ENCODE measurements around the gene CPT2.

DNA sequence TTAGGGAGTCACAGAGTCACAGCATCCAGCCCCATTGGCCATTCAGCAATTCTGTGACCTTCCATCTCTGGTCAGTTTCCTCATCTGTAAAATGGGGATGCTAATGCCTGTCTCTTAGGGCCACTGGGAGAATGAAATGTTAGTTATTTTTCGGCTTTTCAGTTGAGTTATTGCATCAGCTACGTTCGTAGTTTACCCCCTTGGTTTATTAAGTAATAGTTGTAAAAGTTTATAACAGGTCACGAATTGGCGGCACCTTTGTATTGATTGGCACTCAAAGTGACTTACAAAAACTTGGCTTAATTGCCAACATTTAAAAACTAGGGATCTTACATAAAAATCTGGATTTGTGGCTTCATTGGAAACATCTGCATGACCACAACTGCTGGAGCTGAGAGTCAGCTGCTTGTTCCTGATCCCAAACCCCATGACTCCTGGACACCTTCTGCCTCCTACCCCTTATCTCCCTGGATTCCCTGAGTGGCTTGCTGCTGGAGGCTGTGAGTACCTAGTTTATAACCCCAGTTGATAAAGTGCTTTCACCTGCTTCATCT lies 31.1 kb upstream of the CPT2 start:
- TF ChIP-seq RNF2 (IDR thresholded peaks at IDR 0.05) = no peak
- TF ChIP-seq, protein P1, sequence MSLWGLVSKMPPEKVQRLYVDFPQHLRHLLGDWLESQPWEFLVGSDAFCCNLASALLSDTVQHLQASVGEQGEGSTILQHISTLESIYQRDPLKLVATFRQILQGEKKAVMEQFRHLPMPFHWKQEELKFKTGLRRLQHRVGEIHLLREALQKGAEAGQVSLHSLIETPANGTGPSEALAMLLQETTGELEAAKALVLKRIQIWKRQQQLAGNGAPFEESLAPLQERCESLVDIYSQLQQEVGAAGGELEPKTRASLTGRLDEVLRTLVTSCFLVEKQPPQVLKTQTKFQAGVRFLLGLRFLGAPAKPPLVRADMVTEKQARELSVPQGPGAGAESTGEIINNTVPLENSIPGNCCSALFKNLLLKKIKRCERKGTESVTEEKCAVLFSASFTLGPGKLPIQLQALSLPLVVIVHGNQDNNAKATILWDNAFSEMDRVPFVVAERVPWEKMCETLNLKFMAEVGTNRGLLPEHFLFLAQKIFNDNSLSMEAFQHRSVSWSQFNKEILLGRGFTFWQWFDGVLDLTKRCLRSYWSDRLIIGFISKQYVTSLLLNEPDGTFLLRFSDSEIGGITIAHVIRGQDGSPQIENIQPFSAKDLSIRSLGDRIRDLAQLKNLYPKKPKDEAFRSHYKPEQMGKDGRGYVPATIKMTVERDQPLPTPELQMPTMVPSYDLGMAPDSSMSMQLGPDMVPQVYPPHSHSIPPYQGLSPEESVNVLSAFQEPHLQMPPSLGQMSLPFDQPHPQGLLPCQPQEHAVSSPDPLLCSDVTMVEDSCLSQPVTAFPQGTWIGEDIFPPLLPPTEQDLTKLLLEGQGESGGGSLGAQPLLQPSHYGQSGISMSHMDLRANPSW (CRISPR knock-in tag; IDR thresholded peaks at IDR 0.05) = no peak
- TF ChIP-seq MAFG (tag; conservative IDR thresholded peaks at IDR 0.05) = no peak
- TF ChIP-seq MTF1 (CRISPR knock-in tag; IDR thresholded peaks at IDR 0.05; ENCODE audit: borderline replicate concordance) = no peak
- TF ChIP-seq, protein P2, sequence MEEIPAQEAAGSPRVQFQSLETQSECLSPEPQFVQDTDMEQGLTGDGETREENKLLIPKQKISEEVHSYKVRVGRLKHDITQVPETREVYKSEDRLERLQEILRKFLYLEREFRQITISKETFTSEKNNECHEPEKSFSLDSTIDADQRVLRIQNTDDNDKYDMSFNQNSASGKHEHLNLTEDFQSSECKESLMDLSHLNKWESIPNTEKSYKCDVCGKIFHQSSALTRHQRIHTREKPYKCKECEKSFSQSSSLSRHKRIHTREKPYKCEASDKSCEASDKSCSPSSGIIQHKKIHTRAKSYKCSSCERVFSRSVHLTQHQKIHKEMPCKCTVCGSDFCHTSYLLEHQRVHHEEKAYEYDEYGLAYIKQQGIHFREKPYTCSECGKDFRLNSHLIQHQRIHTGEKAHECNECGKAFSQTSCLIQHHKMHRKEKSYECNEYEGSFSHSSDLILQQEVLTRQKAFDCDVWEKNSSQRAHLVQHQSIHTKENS (CRISPR knock-in tag; IDR thresholded peaks at IDR 0.05) = no peak
- no peak for TF ChIP-seq ZNF561 (CRISPR knock-in tag; conservative IDR thresholded peaks at IDR 0.05)
- TF ChIP-seq EP300 (IDR thresholded peaks at IDR 0.05; ENCODE audit: low read length) = no peak
- TF ChIP-seq TBL1XR1 (IDR thresholded peaks at IDR 0.05; ENCODE audit: low read length in 2 of 2) = no peak
- TF ChIP-seq POLR2AphosphoS5 (IDR thresholded peaks at IDR 0.05; ENCODE audit: control insufficient read depth, insufficient read depth, low read depth, low read length) = no peak
- TF ChIP-seq XRCC5 (IDR thresholded peaks at IDR 0.05; ENCODE audit: low read depth, low read length) = no peak
- TF ChIP-seq, protein P3, sequence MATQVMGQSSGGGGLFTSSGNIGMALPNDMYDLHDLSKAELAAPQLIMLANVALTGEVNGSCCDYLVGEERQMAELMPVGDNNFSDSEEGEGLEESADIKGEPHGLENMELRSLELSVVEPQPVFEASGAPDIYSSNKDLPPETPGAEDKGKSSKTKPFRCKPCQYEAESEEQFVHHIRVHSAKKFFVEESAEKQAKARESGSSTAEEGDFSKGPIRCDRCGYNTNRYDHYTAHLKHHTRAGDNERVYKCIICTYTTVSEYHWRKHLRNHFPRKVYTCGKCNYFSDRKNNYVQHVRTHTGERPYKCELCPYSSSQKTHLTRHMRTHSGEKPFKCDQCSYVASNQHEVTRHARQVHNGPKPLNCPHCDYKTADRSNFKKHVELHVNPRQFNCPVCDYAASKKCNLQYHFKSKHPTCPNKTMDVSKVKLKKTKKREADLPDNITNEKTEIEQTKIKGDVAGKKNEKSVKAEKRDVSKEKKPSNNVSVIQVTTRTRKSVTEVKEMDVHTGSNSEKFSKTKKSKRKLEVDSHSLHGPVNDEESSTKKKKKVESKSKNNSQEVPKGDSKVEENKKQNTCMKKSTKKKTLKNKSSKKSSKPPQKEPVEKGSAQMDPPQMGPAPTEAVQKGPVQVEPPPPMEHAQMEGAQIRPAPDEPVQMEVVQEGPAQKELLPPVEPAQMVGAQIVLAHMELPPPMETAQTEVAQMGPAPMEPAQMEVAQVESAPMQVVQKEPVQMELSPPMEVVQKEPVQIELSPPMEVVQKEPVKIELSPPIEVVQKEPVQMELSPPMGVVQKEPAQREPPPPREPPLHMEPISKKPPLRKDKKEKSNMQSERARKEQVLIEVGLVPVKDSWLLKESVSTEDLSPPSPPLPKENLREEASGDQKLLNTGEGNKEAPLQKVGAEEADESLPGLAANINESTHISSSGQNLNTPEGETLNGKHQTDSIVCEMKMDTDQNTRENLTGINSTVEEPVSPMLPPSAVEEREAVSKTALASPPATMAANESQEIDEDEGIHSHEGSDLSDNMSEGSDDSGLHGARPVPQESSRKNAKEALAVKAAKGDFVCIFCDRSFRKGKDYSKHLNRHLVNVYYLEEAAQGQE (IDR thresholded peaks at IDR 0.05; ENCODE audit: borderline replicate concordance) = no peak
- TF ChIP-seq, protein P3 (CRISPR knock-in tag; IDR thresholded peaks at IDR 0.05; ENCODE audit: low read depth) = no peak
- no peak for TF ChIP-seq ZBTB8A (IDR thresholded peaks at IDR 0.05; ENCODE audit: partially characterized antibody)
- TF ChIP-seq ZNF274 (IDR thresholded peaks at IDR 0.05; ENCODE audit: borderline replicate concordance, low read depth, low read length) = no peak
